DOHH2 (cell line): Measurements from ENCODE around the gene PRTN3.

Experiments
- EZH2phosphoT487 ChIP-seq: fragments of 200-600 bp; sonication (generic); IDR thresholded peaks from 2 replicates; pipeline ENCODE4 v1.6.1; 2017; ENCODE audit warnings: borderline replicate concordance, mild to moderate bottlenecking, antibody characterized with exemption, low read length, moderate library complexity, mixed read lengths
- TF ChIP-seq, protein P1 (sequence below): fragments of 200-600 bp; sonication (generic); IDR thresholded peaks from one replicate; pipeline ENCODE4 v1.5.1; 2014; ENCODE audit warnings: antibody characterized with exemption, mild to moderate bottlenecking, low read depth, low read length; ENCODE audit not compliant: poor library complexity, severe bottlenecking

DNA sequence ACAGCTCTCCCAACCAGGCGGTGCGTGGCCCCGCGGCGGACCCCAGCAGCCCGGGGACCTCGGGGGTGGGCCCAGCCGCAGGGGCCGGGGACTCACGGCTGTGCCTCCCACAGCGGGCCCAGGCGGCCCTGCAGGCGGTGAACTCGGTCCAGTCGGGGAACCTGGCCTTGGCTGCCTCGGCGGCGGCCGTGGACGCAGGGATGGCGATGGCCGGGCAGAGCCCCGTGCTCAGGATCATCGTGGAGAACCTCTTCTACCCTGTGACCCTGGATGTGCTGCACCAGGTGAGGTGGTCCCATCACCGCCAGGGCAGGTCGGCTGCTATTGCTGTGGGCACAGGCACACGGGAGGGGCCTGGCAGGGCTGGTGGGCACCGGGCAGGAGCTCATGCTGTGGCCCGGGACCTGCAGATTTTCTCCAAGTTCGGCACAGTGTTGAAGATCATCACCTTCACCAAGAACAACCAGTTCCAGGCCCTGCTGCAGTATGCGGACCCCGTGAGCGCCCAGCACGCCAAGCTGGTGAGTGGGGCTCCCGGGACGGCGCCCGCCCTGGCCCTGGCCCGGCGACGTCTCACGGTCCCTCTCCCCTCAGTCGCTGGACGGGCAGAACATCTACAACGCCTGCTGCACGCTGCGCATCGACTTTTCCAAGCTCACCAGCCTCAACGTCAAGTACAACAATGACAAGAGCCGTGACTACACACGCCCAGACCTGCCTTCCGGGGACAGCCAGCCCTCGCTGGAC, 36.2 kb upstream of the PRTN3 start:
- TF ChIP-seq, protein P1, sequence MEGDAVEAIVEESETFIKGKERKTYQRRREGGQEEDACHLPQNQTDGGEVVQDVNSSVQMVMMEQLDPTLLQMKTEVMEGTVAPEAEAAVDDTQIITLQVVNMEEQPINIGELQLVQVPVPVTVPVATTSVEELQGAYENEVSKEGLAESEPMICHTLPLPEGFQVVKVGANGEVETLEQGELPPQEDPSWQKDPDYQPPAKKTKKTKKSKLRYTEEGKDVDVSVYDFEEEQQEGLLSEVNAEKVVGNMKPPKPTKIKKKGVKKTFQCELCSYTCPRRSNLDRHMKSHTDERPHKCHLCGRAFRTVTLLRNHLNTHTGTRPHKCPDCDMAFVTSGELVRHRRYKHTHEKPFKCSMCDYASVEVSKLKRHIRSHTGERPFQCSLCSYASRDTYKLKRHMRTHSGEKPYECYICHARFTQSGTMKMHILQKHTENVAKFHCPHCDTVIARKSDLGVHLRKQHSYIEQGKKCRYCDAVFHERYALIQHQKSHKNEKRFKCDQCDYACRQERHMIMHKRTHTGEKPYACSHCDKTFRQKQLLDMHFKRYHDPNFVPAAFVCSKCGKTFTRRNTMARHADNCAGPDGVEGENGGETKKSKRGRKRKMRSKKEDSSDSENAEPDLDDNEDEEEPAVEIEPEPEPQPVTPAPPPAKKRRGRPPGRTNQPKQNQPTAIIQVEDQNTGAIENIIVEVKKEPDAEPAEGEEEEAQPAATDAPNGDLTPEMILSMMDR: no peak
- TF ChIP-seq EZH2phosphoT487: no peak
